K562 (cell line): ENCODE data around the gene KRTAP10-12. TPM values are rescaled to one million over a fixed set of nuclear protein-coding genes. Genes with fewer than 3 reads are reported as not detected.

Source experiments
- ATAC-seq: fragments of 200-7000 bp; cut with Tn5 transposase; 3 replicates; pipeline ENCODE4 v1.9.1; 2020; ENCODE audit warnings: moderate library complexity
- BruUV-seq: library from RNA; stranded (reverse); fragments of 400-500 nt; replicated peaks from 2 replicates; lab custom pipeline; 2021; lab: Mats Ljungman, UMichigan
- CTCF ChIA-PET: fragments of 300-600 bp; formaldehyde crosslinking; extraction: SDS; loops from one replicate; lab custom pipeline; 2021; ENCODE audit warnings: low intra/inter-chr PET ratio; lab: Yijun Ruan, JAX
- POLR2A ChIA-PET: fragments of 300-600, 350-650 bp; sonication (Branson Sonifier 250); formaldehyde crosslinking; extraction: SDS; loops from one replicate; lab custom pipeline; 2021; ENCODE audit warnings: antibody characterized with exemption, inconsistent platforms; lab: Yijun Ruan, JAX
- DNase-seq, 4 experiments: peaks; one replicate each; pipeline versions ENCODE4 v3.0.0 to v3.0.0-alpha.2; 2011 to 2018; ENCODE audit warnings: low spot score in 3 of 4, mixed read lengths in 3 of 4; ENCODE audit errors: extremely low read depth in 1 of 4
- FAIRE-seq: peaks from 2 replicates; lab custom pipeline; 2011; peaks lifted over from hg19 to GRCh38; lab: Jason Lieb, UNC
- H2AFZ ChIP-seq: 2 replicates; pipeline ENCODE4 v1.6.0; 2011; ENCODE audit warnings: low read depth, low read length, control low read depth, inconsistent platforms
- H3K27ac ChIP-seq: fragments of 200-600 bp; 3 replicates; pipeline ENCODE4 v1.8.0; 2011; ENCODE audit warnings: low read depth, mild to moderate bottlenecking, control low read depth, inconsistent platforms, low read length, moderate library complexity, mixed read lengths; ENCODE audit errors: extremely low read depth
- H3K27me3 ChIP-seq, 2 experiments: fragments of 300-600 bp in 1 of 2; 2 replicates in 1 of 2; 3 replicates in 1 of 2; pipeline versions ENCODE4 v1.6.0 to v1.8.0; 2011; ENCODE audit warnings: inconsistent platforms in 2 of 2, low read length in 2 of 2, mild to moderate bottlenecking in 1 of 2, mixed read lengths in 1 of 2, moderate library complexity in 1 of 2; ENCODE audit not compliant: control insufficient read depth in 2 of 2, insufficient read depth in 2 of 2
- H3K36me3 ChIP-seq: fragments of 300-600 bp; 3 replicates; pipeline ENCODE4 v1.8.0; 2011; ENCODE audit warnings: mild to moderate bottlenecking, low read length, inconsistent platforms; ENCODE audit not compliant: control insufficient read depth, insufficient read depth
- H3K4me1 ChIP-seq, 2 experiments: fragments of 200-600 bp in 1 of 2; replicated peaks in 1 of 2; 2 replicates in 1 of 2; 3 replicates in 1 of 2; pipeline versions ENCODE4 v1.5.1 to v1.8.0; 2011; ENCODE audit warnings: inconsistent platforms in 2 of 2, low read length in 2 of 2, mild to moderate bottlenecking in 1 of 2, mixed read lengths in 1 of 2, moderate library complexity in 1 of 2; ENCODE audit not compliant: control insufficient read depth in 2 of 2, insufficient read depth in 2 of 2
- H3K4me2 ChIP-seq: 2 replicates; pipeline ENCODE4 v1.6.1; 2011; ENCODE audit warnings: low read length, control low read depth, inconsistent platforms, mixed read lengths; ENCODE audit not compliant: insufficient read depth
- H3K4me3 ChIP-seq: fragments of 200-600 bp; sonication (generic), shearing (Covaris generic); 2 replicates; pipeline ENCODE4 v1.5.1; 2016; ENCODE audit warnings: control low read depth, inconsistent platforms
- H3K79me2 ChIP-seq: fragments of 200-600 bp; 3 replicates; pipeline ENCODE4 v1.8.0; 2011; ENCODE audit warnings: low read length, inconsistent platforms; ENCODE audit not compliant: control insufficient read depth, insufficient read depth
- H3K9ac ChIP-seq, 2 experiments: 2 replicates each; pipeline versions ENCODE4 v1.6.0 to v1.6.1; 2011; ENCODE audit warnings: low read depth in 2 of 2, low read length in 2 of 2, control low read depth in 1 of 2, inconsistent platforms in 1 of 2, mild to moderate bottlenecking in 1 of 2, mixed read lengths in 1 of 2; ENCODE audit not compliant: insufficient read depth in 1 of 2
- H3K9me1 ChIP-seq: one replicate; pipeline ENCODE4 v1.6.0; 2011; ENCODE audit warnings: inconsistent platforms, mild to moderate bottlenecking, low read length, moderate library complexity; ENCODE audit not compliant: control insufficient read depth, insufficient read depth
- H3K9me3 ChIP-seq: replicated peaks from 2 replicates; pipeline ENCODE4 v1.5.1; 2011; ENCODE audit warnings: low read depth, low read length, inconsistent platforms; ENCODE audit not compliant: control insufficient read depth, insufficient read depth
- H4K20me1 ChIP-seq: replicated peaks from 2 replicates; pipeline ENCODE4 v1.6.1; 2011; ENCODE audit warnings: low read length, inconsistent platforms, mixed read lengths; ENCODE audit not compliant: control insufficient read depth, insufficient read depth
- CEBPG ChIP-seq, 3 experiments: fragments of 200-800 bp in 1 of 3; sonication (Bioruptor generic) in 1 of 3; sonication (generic) in 1 of 3; formaldehyde crosslinking in 1 of 3; IDR thresholded peaks in 2 of 3; conservative IDR thresholded peaks in 1 of 3; 2 replicates each; pipeline versions ENCODE4 v1.6.1 to v1.8.0; 2016 to 2022; ENCODE audit warnings: missing compliant biosample characterization in 2 of 3, missing genetic modification characterization in 2 of 3, mild to moderate bottlenecking in 1 of 3, missing genetic modification reagents in 1 of 3
- EGR1 ChIP-seq: fragments of 450-650 bp; conservative IDR thresholded peaks from 2 replicates; pipeline ENCODE4 v1.6.1; 2017; ENCODE audit warnings: mild to moderate bottlenecking
- KDM1A ChIP-seq, 2 experiments: fragments of 450-650 bp; IDR thresholded peaks; 2 replicates each; pipeline ENCODE4 v1.6.1; 2016; ENCODE audit warnings: mild to moderate bottlenecking in 2 of 2
- MYNN ChIP-seq, 2 experiments: sonication (generic); formaldehyde crosslinking in 1 of 2; IDR thresholded peaks; 2 replicates each; pipeline versions ENCODE4 v1.5.0 to v1.6.1; 2016 to 2020; ENCODE audit warnings: antibody characterized with exemption in 1 of 2, missing genetic modification reagents in 1 of 2
- NFIX ChIP-seq: fragments of 250-450 bp; sonication (Bioruptor Pico); IDR thresholded peaks from 2 replicates; pipeline ENCODE4 v1.4.0; 2020; ENCODE audit warnings: low read depth, mild to moderate bottlenecking, moderate library complexity
- RNF2 ChIP-seq: sonication (generic); IDR thresholded peaks from 2 replicates; pipeline ENCODE4 v1.6.1; 2016
- TEAD4 ChIP-seq, 2 experiments: sonication (generic) in 1 of 2; formaldehyde crosslinking in 1 of 2; IDR thresholded peaks; 2 replicates each; pipeline versions ENCODE4 v1.6.1 to v1.8.0; 2012 to 2022; ENCODE audit warnings: borderline replicate concordance in 1 of 2, inconsistent platforms in 1 of 2, low read length in 1 of 2, mild to moderate bottlenecking in 1 of 2, missing genetic modification reagents in 1 of 2
- TFE3 ChIP-seq: fragments of 450-650 bp; formaldehyde crosslinking; IDR thresholded peaks from 2 replicates; pipeline ENCODE4 v1.4.0; 2020; ENCODE audit warnings: mild to moderate bottlenecking, mixed read lengths
- ZNF518B ChIP-seq: fragments of 250-450 bp; sonication (Bioruptor Pico); IDR thresholded peaks from 2 replicates; pipeline ENCODE4 v1.5.0; 2021; ENCODE audit warnings: mild to moderate bottlenecking, moderate library complexity
- WGBS: fragments of 100-300 bp; shearing (Covaris generic); methylation state at CpG from one replicate; pipeline ENCODE4 v1.1.6; 2016; ENCODE audit warnings: low coverage, mixed read lengths; ENCODE audit not compliant: insufficient coverage; ENCODE audit errors: missing lambda C conversion rate; 5-methylcytosine and 5-hydroxymethylcytosine counted together
- in situ Hi-C: fragments of 300-500 bp; cut with MboI; formaldehyde crosslinking; loops from 4 replicates; pipeline ENCODE4 v1.15.0; 2018; ENCODE audit warnings: inconsistent platforms, mixed read lengths
- intact Hi-C: fragments of 100-400 bp; cut with micrococcal nuclease; formaldehyde crosslinking; loops from 2 replicates; pipeline ENCODE4 v1.14.2; 2022
- polyA plus RNA-seq, 8 experiments: library from polyadenylated mRNA; depleted of rRNA in 4 of 8; stranded (reverse) in 5 of 8; unstranded in 3 of 8; fragments of >200 nt; fragmentation: Nextera tagmentation in 2 of 8; fragmentation: Illumina TruSeq in 1 of 8; extraction: Ambion mirVana in 2 of 8; extraction: Trizol in 1 of 8; gene quantifications; 2 replicates each; pipeline versions ENCODE4 v1.2.1 to v1.2.3, GENCODE V29; 2011 to 2014; ENCODE audit warnings: inconsistent platforms in 1 of 8, missing spikeins in 1 of 8
- total RNA-seq, 7 experiments: library from RNA; depleted of rRNA in 6 of 7; stranded (reverse); fragments of >200 nt in 6 of 7; fragmentation: Illumina TruSeq in 2 of 7; extraction: Trizol in 2 of 7; gene quantifications; 2 replicates each; pipeline versions ENCODE4 v1.2.1 to v1.2.3, GENCODE V29; 2011 to 2021; ENCODE audit warnings: low replicate concordance in 1 of 7

The KRTAP10-12 gene
- total and polyA plus RNA-seq, 9 of the 15 experiments (the other 6 are each of a cell fraction or from before 2014, with no cell fraction given): not detected

GRCh38 chr21:44706026-44706705 lies 9.2 kb downstream of the KRTAP10-12 start:
- H4K20me1 ChIP-seq: peaks cover 5% of the 10 kb centered on the region; the same call in 1 of the 2 replicates
- TF ChIP-seq TFE3 (no peak), ZNF518B (no peak), RNF2 (no peak), CEBPG (CRISPR knock-in tag; IDR thresholded peaks at IDR 0.05) (no peak), CEBPG (tag; conservative IDR thresholded peaks at IDR 0.05 in 1 of 2, IDR thresholded peaks at IDR 0.05 in 1 of 2) (no peak), MYNN (IDR thresholded peaks at IDR 0.05) (peak; percentile 28; the same call in 1 of the 2 replicates), MYNN (CRISPR knock-in tag; IDR thresholded peaks at IDR 0.05) (no peak), TEAD4 (IDR thresholded peaks at IDR 0.05; ENCODE audit: low read length) (no peak), TEAD4 (CRISPR knock-in tag; IDR thresholded peaks at IDR 0.05; ENCODE audit: borderline replicate concordance) (no peak), NFIX (CRISPR knock-in tag) (no peak), KDM1A (IDR thresholded peaks at IDR 0.05) (peak in 1 of 2 experiments; percentile 93; a peak in 2 of 4 replicates), EGR1 (peak; percentile 87)
- no peaks in the 10 kb centered on the region for H3K9me3 ChIP-seq
- in situ Hi-C loops (no loop called here), intact Hi-C loops (no loop called here)
- no TSS peak for BruUV-seq
- no peak overlapping the region for H3K27ac ChIP-seq
- H3K9me1 ChIP-seq: peaks cover 3% of the 10 kb centered on the region
- FAIRE-seq (no peak), ATAC-seq (no peak), DNase-seq (no peak)
- H3K79me2 ChIP-seq: no peaks in the 10 kb centered on the region
- peaks cover 0 to 14% of the 10 kb centered on the region in 2 experiments; a peak in 1 of 5 replicates for H3K4me1 ChIP-seq
- H3K27me3 ChIP-seq: peaks cover 42 to 76% of the 10 kb centered on the region in 2 experiments; a peak in 4 of 5 replicates
- H3K9ac ChIP-seq: no peak overlapping the region
- H3K36me3 ChIP-seq: no peaks in the 10 kb centered on the region
- no peak overlapping the region for H2AFZ ChIP-seq
- H3K4me3 ChIP-seq: no peak overlapping the region
- ChIA-PET CTCF (no interaction called here), POLR2A (no interaction called here)
- 43% methylated on average over 47 of the region's 54 CpGs for WGBS
- H3K4me2 ChIP-seq: no peak overlapping the region
